Erythroblast (primary cell): ENCODE data around the gene FMN1.

Experiments used
- GATA1 ChIP-seq: IDR thresholded peaks from 2 replicates; pipeline ENCODE4 v1.6.1; 2011; ENCODE audit warnings: low read depth, mild to moderate bottlenecking, control low read depth, low read length, moderate library complexity
- POLR2A ChIP-seq: IDR thresholded peaks from 2 replicates; pipeline ENCODE4 v1.6.1; 2011; ENCODE audit warnings: mild to moderate bottlenecking, low read length

GRCh38 chr15:32852017-32852416 lies 342.5 kb downstream of the FMN1 start:
- no peak for TF ChIP-seq POLR2A
- no peak for TF ChIP-seq GATA1
